ENCODE results near the gene SHROOM2. TPM values are rescaled to one million over a fixed set of nuclear protein-coding genes. Genes with fewer than 3 reads are reported as not detected.

SHROOM2 gene
- total and polyA plus RNA-seq, 2 donors, result 2.6 to 5.8 TPM

DNA sequence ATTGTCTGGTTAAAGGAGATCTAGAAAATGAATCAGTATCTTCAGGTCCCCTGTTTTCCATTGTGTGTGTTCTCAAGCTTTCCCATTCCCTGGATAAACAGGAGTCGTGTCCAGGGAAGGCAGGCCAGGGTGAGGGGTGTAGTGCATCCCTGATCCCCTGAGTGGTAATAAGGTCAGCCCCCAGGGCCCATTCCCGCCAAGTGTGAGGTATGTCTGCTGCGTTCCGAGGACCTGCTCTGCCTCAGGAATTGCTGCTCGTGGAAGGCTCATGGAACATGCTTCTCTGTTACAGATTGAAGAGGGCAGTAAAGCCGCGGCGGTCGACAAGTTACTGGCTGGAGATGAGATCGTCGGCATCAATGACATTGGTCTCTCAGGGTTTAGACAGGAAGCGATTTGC lies 87.1 kb downstream of the SHROOM2 start:
- no peak overlapping the region for H3K27ac ChIP-seq (ENCODE audit: low read depth)
- H3K4me1 ChIP-seq (ENCODE audit: insufficient read depth), result no peaks in the 10 kb centered on the region
- no peak overlapping the region for H3K4me3 ChIP-seq (ENCODE audit: low read depth, low read length)
- DNase-seq (ENCODE audit: extremely low spot score), result no peak
- no peaks in the 10 kb centered on the region for H3K36me3 ChIP-seq (ENCODE audit: insufficient read depth)
- WGBS, result 97% methylated on average over 12 of the region's 12 CpGs

DNA sequence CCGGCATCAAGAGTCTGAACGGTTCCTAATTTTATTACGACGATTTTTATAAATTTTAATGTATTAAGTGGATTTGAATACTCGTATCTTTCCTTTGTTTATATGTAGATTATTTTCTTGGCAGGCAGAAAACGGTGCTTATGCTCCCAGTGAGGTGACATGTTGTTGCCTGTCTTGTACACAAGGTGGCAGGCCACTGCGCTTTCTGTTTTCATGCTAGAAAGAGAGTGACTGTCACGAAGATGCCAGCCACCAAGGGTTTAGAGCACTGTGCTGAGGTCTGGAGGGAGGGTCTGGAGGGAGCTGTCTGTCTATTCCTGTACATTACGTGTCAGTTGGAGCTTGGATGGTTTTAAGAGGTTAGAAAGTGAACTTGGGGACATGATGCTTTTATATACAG lies 87.7 kb downstream of the SHROOM2 start:
- H3K27ac ChIP-seq (ENCODE audit: low read depth), result no peak overlapping the region
- WGBS, result 38% methylated on average over 9 of the region's 9 CpGs
- no peak for DNase-seq (ENCODE audit: extremely low spot score)

DNA sequence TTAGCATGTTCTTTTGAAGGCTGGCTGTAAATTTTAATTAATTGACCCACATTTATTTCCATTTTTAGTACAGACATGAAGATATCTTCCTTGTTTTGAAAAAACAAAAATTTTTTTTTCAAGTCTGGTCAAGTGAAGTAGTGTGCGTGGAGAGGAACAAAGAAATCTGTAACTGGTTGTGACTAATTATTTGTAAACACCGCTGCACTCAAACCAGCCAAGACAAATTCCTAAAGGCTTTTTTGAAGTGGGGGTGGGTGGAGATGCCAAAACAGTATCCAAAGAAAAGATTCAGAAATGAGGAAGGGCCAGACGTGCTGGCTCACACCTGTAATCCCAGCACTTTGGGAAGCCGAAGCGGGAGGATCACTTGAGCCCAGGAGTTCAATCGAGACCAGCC lies 88.3 kb downstream of the SHROOM2 start:
- Histone ChIP-seq H3K4me3 (ENCODE audit: low read depth, low read length) (no peak overlapping the region), H3K4me1 (ENCODE audit: insufficient read depth) (no peaks in the 10 kb centered on the region), H3K36me3 (ENCODE audit: insufficient read depth) (no peaks in the 10 kb centered on the region), H3K27ac (ENCODE audit: low read depth) (no peak overlapping the region)
- no peak for DNase-seq (ENCODE audit: extremely low spot score)
- 72% methylated on average over 6 of the region's 6 CpGs for WGBS

More for the DNA sequence above, 87.7 kb downstream of the SHROOM2 start:
- Histone ChIP-seq H3K4me3 (ENCODE audit: low read depth, low read length) (no peak overlapping the region), H3K4me1 (ENCODE audit: insufficient read depth) (no peaks in the 10 kb centered on the region), H3K36me3 (ENCODE audit: insufficient read depth) (no peaks in the 10 kb centered on the region)

DNA sequence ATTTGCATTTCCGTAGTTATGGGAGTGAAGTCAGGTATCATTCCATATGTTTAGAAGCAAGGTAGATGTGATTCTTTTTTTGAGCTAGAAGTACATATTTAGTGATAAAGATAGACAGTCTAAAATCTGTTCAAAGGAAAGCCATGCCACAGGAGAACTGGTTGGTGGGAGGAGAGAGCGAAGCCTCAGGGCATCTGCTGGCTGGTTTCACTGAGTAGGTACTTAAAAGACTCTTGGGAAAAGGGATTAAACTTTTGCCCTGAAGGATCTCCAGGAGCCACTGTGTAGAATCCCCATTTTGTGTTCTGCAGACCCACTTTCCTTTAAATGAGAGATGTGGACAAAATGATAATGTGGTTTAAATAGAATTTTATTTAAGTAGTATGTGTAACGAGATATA lies 89.6 kb downstream of the SHROOM2 start:
- Histone ChIP-seq H3K4me3 (ENCODE audit: low read depth, low read length) (no peak overlapping the region), H3K36me3 (ENCODE audit: insufficient read depth) (no peaks in the 10 kb centered on the region), H3K4me1 (ENCODE audit: insufficient read depth) (no peaks in the 10 kb centered on the region), H3K27ac (ENCODE audit: low read depth) (no peak overlapping the region)
- WGBS, result 66% methylated on average over 3 of the region's 3 CpGs
- no peak for DNase-seq (ENCODE audit: extremely low spot score)

DNA sequence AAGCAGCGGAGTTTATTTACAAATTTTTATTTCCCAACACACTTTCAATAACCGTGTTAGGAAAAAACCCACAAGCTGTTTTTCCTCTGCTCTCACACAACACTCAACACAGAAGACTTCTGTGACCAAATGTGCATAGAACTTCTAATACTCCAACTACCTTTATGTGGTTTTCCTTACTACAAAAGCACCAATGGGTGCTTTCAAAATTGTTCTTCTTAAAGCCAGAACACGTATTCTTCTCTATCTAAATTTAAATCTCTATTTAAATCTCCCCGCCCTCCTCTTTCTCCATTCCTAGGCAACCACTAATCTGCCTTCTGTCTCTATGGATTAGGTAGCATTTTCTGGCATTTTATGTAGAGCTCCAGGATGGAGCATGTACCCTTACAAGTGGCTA lies 90.0 kb downstream of the SHROOM2 start:
- no peak for DNase-seq (ENCODE audit: extremely low spot score)
- Histone ChIP-seq H3K4me3 (ENCODE audit: low read depth, low read length) (no peak overlapping the region), H3K36me3 (ENCODE audit: insufficient read depth) (no peaks in the 10 kb centered on the region), H3K4me1 (ENCODE audit: insufficient read depth) (no peaks in the 10 kb centered on the region), H3K27ac (ENCODE audit: low read depth) (no peak overlapping the region)
- 86% methylated on average over 4 of the region's 4 CpGs for WGBS

DNA sequence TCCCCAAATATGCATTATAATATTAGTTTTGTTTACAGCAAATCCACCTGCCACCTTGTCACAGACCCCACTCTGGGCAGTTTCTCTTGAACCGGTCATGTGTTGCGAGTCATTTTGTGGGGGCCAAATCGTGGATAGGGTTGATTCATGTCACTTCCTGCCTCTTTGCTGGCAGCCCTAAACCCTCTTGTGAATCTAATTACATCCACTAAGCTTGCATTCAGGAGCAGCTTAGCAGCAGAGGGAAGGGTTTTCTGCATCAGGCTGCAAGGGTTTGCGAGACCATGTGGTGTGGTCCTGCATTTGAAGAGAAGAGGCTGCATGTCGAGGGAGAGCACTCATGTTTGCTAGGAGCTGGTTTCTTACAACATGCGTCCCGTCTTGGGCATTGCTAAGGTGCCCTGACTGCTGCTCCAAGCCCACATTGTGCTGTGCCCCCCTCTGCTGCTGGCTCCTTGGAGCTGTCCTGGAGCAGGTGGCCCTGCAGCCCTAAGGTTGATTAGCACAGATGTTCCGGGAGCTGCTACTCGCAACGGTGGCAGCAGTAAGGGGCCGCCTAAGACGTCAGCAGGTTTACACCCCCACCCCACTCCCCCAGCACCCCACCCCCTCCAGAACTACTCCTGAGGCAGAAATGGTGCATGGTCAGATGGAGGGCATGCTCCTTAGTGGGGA lies 92.1 kb downstream of the SHROOM2 start:
- DNase-seq (ENCODE audit: extremely low spot score), result no peak

DNA sequence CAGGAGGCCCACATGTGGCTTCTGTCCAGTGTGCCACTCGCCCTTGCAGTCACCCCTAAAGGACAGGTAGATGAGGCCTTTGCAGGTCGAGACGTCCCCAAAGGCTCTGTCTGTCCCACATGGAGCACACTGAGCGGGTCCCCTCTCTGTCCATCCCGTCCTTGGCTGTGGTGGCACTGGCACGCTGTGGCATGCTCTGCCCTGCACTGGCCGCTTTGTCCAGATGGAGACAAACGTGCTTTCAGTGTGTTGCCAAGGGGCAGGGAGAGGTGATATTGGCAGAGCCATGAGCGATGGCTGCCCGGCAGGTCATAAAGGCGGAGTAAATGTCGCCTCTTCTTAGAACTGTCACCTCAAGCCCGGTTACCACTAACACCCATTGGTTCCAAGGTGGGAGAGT lies 94.0 kb downstream of the SHROOM2 start:
- H3K27ac ChIP-seq (ENCODE audit: low read depth), result no peak overlapping the region
- WGBS, result 94% methylated on average over 13 of the region's 13 CpGs
- no peaks in the 10 kb centered on the region for H3K36me3 ChIP-seq (ENCODE audit: insufficient read depth)
- no peaks in the 10 kb centered on the region for H3K4me1 ChIP-seq (ENCODE audit: insufficient read depth)
- H3K4me3 ChIP-seq (ENCODE audit: low read depth, low read length), result no peak overlapping the region
- no peak for DNase-seq (ENCODE audit: extremely low spot score)

More for the DNA sequence above, 92.1 kb downstream of the SHROOM2 start:
- no peaks in the 10 kb centered on the region for H3K36me3 ChIP-seq (ENCODE audit: insufficient read depth)
- WGBS, result 63% methylated on average over 12 of the region's 12 CpGs
- H3K4me1 ChIP-seq (ENCODE audit: insufficient read depth), result no peaks in the 10 kb centered on the region
- H3K27ac ChIP-seq (ENCODE audit: low read depth), result no peak overlapping the region
- no peak overlapping the region for H3K4me3 ChIP-seq (ENCODE audit: low read depth, low read length)

DNA sequence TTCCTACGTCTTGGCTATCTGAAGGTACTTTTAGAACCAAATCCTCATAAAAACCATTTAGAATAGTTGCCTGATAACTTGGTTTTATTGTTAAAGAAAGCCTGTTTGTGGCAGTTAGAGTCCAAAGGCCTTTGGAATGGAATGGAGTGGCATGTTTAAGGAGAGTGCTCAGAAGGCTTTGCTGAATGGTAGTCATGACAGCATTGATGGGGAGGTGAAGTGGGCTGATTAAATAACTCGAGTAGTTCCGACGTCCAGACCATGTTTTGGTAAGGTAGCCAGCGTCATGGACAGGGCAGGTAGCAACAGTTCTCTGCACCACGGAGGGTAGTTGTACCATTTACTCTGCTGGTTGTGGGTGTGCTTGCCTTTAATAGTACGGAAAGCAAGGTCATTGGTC lies 94.6 kb downstream of the SHROOM2 start:
- no peak overlapping the region for H3K27ac ChIP-seq (ENCODE audit: low read depth)
- no peaks in the 10 kb centered on the region for H3K36me3 ChIP-seq (ENCODE audit: insufficient read depth)
- WGBS, result 92% methylated on average over 7 of the region's 7 CpGs
- H3K4me3 ChIP-seq (ENCODE audit: low read depth, low read length), result no peak overlapping the region
- DNase-seq (ENCODE audit: extremely low spot score), result no peak
- no peaks in the 10 kb centered on the region for H3K4me1 ChIP-seq (ENCODE audit: insufficient read depth)

DNA sequence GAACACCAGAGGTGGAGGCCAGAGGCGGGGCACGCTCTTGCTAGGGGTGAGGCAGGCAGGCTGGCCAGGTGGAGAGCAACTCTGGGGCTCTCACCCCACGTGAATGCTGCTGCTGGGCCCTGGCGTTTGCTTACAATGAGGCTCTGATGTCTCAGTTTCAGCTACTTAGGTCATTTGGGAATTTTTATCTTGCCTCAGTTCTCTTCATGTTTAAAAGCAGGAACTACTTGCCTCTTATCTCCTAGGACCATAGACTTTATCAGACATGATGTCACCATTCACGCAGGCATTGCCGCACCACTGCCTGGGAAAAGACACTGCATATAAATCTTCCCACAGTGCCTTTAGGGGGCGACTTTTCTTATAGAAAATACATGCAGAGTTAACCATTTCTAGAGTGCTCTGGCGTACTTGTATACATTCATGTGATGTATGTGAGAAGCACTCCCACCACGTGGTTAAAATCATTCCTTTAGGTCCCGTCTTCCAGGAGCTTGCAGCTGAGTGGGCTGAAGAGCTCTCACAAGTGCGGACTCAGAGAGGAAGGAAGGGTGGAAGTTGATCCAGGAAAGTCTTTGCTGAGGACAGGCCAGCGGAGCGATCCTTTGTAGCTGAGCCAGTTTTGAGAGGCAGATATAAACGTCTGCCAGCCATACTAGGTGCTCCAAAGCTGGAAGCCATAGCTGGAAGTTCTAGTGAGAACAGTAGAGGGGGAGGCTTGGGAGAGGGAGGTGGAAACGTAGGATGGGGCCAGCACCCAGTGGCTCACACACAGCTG lies 96.6 kb downstream of the SHROOM2 start:
- no peak for DNase-seq (ENCODE audit: extremely low spot score)
- Histone ChIP-seq H3K4me1 (ENCODE audit: insufficient read depth) (no peaks in the 10 kb centered on the region), H3K4me3 (ENCODE audit: low read depth, low read length) (no peak overlapping the region), H3K36me3 (ENCODE audit: insufficient read depth) (no peaks in the 10 kb centered on the region), H3K27ac (ENCODE audit: low read depth) (no peak overlapping the region)
- 46% methylated on average over 15 of the region's 15 CpGs for WGBS

DNA sequence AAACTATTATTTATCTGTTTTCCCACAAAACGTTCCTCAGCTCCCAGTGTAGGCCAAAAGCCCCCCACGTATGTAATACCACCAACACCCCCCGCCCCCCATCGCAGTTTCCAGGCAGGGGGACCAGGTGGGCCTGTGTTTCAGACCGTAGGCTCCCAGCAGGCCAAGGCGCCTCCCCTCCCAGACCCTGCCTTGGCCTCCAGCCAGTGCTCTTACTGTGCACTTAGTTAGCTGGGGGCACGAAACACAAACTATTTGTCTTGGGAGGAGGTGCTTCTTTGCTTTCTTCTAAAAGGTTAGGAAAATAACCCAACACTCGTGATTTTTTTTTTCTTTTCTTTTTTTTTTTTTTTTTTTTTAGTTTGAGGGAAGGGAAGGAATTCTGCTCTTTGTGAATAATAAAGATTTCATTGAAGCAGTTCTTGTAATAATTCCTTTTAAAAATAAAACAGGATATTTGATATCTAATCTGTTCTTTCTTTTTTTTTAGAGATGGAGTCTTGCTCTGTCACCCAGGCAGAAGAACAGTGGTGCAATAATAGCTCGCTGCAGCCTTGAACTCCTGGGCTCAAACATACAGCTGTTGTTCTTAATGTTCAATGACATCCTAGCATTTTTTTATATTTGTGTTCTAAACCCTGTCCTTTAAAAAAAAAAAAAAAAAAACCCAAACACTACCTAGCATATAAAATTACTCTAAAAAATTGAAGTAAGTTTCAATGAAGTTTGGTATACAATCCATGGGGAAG lies 98.0 kb downstream of the SHROOM2 start:
- DNase-seq (ENCODE audit: extremely low spot score), result no peak
- Histone ChIP-seq H3K36me3 (ENCODE audit: insufficient read depth) (no peaks in the 10 kb centered on the region), H3K4me1 (ENCODE audit: insufficient read depth) (no peaks in the 10 kb centered on the region), H3K27ac (ENCODE audit: low read depth) (no peak overlapping the region), H3K4me3 (ENCODE audit: low read depth, low read length) (no peak overlapping the region)
- 81% methylated on average over 9 of the region's 9 CpGs for WGBS

DNA sequence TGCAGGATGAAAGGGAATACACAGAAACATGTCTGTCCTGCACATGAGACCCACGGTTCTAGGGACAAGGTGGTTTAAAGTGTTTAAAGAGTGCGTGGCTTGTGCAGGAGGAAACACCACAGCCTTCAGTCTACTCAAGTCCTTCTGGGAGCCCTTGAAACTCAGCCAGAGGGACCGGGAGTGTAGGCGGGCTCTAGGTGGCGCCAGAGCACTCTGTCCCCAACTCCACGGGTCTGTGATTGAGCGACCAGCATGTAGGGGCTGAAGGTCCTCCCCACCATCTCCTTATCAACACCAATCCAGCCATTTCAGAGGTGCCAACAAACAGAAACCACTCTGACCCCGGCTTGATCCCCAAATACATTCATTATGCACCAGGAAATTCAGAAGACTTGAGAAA lies 98.9 kb downstream of the SHROOM2 start:
- Histone ChIP-seq H3K27ac (ENCODE audit: low read depth) (no peak overlapping the region), H3K4me1 (ENCODE audit: insufficient read depth) (no peaks in the 10 kb centered on the region), H3K36me3 (ENCODE audit: insufficient read depth) (no peaks in the 10 kb centered on the region), H3K4me3 (ENCODE audit: low read depth, low read length) (no peak overlapping the region)
- DNase-seq (ENCODE audit: extremely low spot score), result no peak
- WGBS, result 37% methylated on average over 8 of the region's 8 CpGs

DNA sequence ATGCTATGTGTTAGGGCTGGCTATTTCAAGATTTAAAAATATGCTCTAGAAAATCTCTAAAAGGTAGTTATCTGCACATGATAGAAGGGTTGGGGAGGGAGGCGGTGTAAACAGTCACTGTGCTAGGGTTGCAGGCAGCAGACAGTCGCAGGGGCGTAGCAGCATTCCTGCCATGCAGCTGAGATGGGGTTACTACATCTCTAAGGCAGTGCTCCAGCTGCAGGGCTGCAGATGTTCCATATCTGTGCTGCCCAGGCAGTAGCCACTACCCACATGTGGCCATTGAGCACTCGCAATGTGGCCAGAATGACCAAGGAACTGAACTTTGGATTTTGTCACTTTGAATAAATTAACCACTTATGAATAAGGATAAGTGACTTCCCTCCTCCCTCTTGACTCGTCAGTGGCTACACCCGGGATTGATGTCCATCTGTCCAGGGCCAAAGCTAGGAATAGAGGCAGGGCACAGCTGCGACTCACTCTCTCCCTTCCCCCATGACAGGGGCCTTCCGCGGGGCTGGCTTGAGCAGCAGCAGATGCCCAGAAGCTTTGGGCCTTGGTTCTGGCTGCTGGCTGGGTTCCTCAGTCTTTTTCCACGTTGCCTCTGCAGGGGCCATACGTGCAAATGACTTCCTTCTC lies 101.5 kb downstream of the SHROOM2 start:
- no peak for DNase-seq (ENCODE audit: extremely low spot score)
- Histone ChIP-seq H3K4me3 (ENCODE audit: low read depth, low read length) (no peak overlapping the region), H3K36me3 (ENCODE audit: insufficient read depth) (no peaks in the 10 kb centered on the region), H3K27ac (ENCODE audit: low read depth) (no peak overlapping the region), H3K4me1 (ENCODE audit: insufficient read depth) (no peaks in the 10 kb centered on the region)
- WGBS, result 86% methylated on average over 11 of the region's 11 CpGs

DNA sequence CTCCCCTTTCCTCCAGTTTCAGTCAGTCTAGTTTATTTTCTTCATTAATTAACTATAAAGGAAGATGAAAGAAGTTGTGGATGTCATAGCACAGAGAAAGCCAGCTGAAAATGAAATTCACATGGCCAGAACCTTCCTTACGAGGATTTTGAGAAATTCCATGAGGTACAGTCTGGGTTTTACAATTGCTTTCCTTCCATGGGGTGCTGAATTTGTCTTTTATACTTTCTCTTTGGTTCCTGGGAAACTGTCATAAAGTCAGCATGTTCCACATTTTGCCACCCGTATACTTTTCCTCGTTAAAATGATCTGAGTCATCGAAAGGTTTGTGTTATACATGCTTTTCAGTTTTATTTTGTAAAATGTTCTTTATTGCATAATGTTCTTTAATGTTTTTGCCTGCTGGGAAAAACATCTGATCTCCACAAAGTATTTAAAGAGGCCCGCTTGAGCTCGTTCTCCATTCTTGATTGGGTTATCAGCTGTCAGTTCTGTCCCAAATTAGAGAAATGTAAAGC lies 102.8 kb downstream of the SHROOM2 start:
- no peak for DNase-seq (ENCODE audit: extremely low spot score)

More for the DNA sequence above, 102.8 kb downstream of the SHROOM2 start:
- WGBS, result 88% methylated on average over 6 of the region's 6 CpGs
- Histone ChIP-seq H3K4me1 (ENCODE audit: insufficient read depth) (no peaks in the 10 kb centered on the region), H3K36me3 (ENCODE audit: insufficient read depth) (no peaks in the 10 kb centered on the region), H3K27ac (ENCODE audit: low read depth) (no peak overlapping the region), H3K4me3 (ENCODE audit: low read depth, low read length) (no peak overlapping the region)

Measured in urinary bladder (tissue), 4 donors.